CD4-positive, alpha-beta T cell (primary cell): ENCODE results near the gene P2RY12. TPM values are rescaled to one million over a fixed set of nuclear protein-coding genes. Genes with fewer than 3 reads are reported as not detected.
A peak's percentile ranks its signal among the peaks of the same experiment; 100 is the strongest.

Experiments used
- ATAC-seq: fragments of 200-7000 bp; cut with Tn5 transposase; one replicate; pipeline ENCODE4 v1.10.0; 2022; ENCODE audit warnings: mild to moderate bottlenecking; ENCODE audit not compliant: poor library complexity
- CTCF ChIA-PET: fragments of 350-600 bp; sonication (Branson Sonifier 250); formaldehyde crosslinking; loops from one replicate; lab custom pipeline; 2021; ENCODE audit warnings: antibody characterized with exemption, inconsistent platforms; lab: Charles Lee
- POLR2A ChIA-PET: fragments of 350-600 bp; sonication (Branson Sonifier 250); formaldehyde crosslinking; loops from one replicate; lab custom pipeline; 2021; ENCODE audit warnings: antibody characterized with exemption, inconsistent platforms; lab: Charles Lee
- DNase-seq, 14 experiments: peaks; one replicate each; pipeline ENCODE4 v3.0.0-alpha.2; 2013 to 2020; ENCODE audit warnings: mixed read lengths in 2 of 14
- H3K27ac ChIP-seq, 2 donors: one replicate each; pipeline versions ENCODE4 v1.5.1 to v1.7.0; 2013; ENCODE audit warnings: low read length in 2 of 2, low read depth in 1 of 2, mild to moderate bottlenecking in 1 of 2
- H3K27me3 ChIP-seq, 2 experiments: 1 replicate in 1 of 2; 2 replicates in 1 of 2; pipeline versions ENCODE4 v1.6.1 to v1.7.0; 2013; ENCODE audit warnings: low read length in 2 of 2, control low read depth in 1 of 2, mild to moderate bottlenecking in 1 of 2, moderate library complexity in 1 of 2; ENCODE audit not compliant: insufficient read depth in 2 of 2, control insufficient read depth in 1 of 2
- H3K36me3 ChIP-seq: one replicate; pipeline ENCODE4 v1.6.1; 2013; ENCODE audit warnings: low read length, control low read depth; ENCODE audit not compliant: insufficient read depth
- H3K4me1 ChIP-seq: one replicate; pipeline ENCODE4 v1.6.1; 2013; ENCODE audit warnings: low read length, control low read depth; ENCODE audit not compliant: insufficient read depth
- H3K4me3 ChIP-seq: one replicate; pipeline ENCODE4 v1.5.1; 2013; ENCODE audit warnings: mild to moderate bottlenecking, low read length, moderate library complexity
- H3K9me3 ChIP-seq, 2 experiments: 1 replicate in 1 of 2; 2 replicates in 1 of 2; pipeline versions ENCODE4 v1.6.1 to v1.7.0; 2013; ENCODE audit warnings: low read length in 2 of 2, mild to moderate bottlenecking in 2 of 2, control low read depth in 1 of 2, moderate library complexity in 1 of 2; ENCODE audit not compliant: control insufficient read depth in 1 of 2, insufficient read depth in 1 of 2
- H3K27ac Mint-ChIP-seq: one replicate; pipeline ENCODE4 v1.8.0; 2020; ENCODE audit warnings: mixed read lengths
- H3K27me3 Mint-ChIP-seq: one replicate; pipeline ENCODE4 v1.8.0; 2021; ENCODE audit warnings: mixed read lengths
- H3K36me3 Mint-ChIP-seq: one replicate; pipeline ENCODE4 v1.8.0; 2021; ENCODE audit warnings: low read depth, mixed read lengths
- H3K4me1 Mint-ChIP-seq: one replicate; pipeline ENCODE4 v1.8.0; 2021; ENCODE audit warnings: low read depth, mixed read lengths
- H3K4me3 Mint-ChIP-seq: one replicate; pipeline ENCODE4 v1.8.0; 2020; ENCODE audit warnings: mild to moderate bottlenecking, mixed read lengths
- H3K9me3 Mint-ChIP-seq: one replicate; pipeline ENCODE4 v1.8.0; 2020; ENCODE audit warnings: mixed read lengths
- CTCF ChIP-seq: fragments of 200-600 bp; IDR thresholded peaks from one replicate; pipeline ENCODE4 v1.8.0; 2022; ENCODE audit warnings: antibody characterized with exemption, mild to moderate bottlenecking
- intact Hi-C, 2 experiments: fragments of 100-400 bp; cut with DNase I in 1 of 2; cut with micrococcal nuclease in 1 of 2; formaldehyde crosslinking; loops; one replicate each; pipeline versions ENCODE4 v1.15.1 to v1.9.0; 2023 to 2025; cut with DNase I, micrococcal nuclease
- total RNA-seq, 174 experiments: library from RNA in 2 of 174; stranded (reverse) in 2 of 174; gene quantifications; one replicate each; pipeline ENCODE4 v1.2.3 and lab custom pipeline; 2021 to 2026

P2RY12 gene
- total RNA-seq, 2 experiments from 2014 or later = not detected

- ChIA-PET POLR2A (no interaction called here), CTCF (no interaction called here)
- Mint-ChIP-seq H3K4me1 (peaks cover 5% of the 10 kb centered on the region), H3K36me3 (no peaks in the 10 kb centered on the region), H3K27me3 (peaks cover 8% of the 10 kb centered on the region), H3K9me3 (no peaks in the 10 kb centered on the region), H3K27ac (no peak overlapping the region), H3K4me3 (no peak overlapping the region)
- H3K9me3 ChIP-seq = no peaks in the 10 kb centered on the region
- DNase-seq (no peak), ATAC-seq (no peak)
- H3K36me3 ChIP-seq = no peaks in the 10 kb centered on the region
- intact Hi-C loops = no loop called here
- no peak overlapping the region for H3K4me3 ChIP-seq
- peaks cover 4% of the 10 kb centered on the region for H3K4me1 ChIP-seq
- no peak overlapping the region for H3K27ac ChIP-seq
- H3K27me3 ChIP-seq = no peaks in the 10 kb centered on the region
- no peak for TF ChIP-seq CTCF
These were observed 78.3 kb downstream of the P2RY12 start for GRCh38 chr3:151306168-151306810.

GRCh38 chr3:151305775-151306151 lies 78.8 kb downstream of the P2RY12 start:
- CTCF ChIA-PET = no interaction called here
- no peak overlapping the region for H3K27ac Mint-ChIP-seq
- no peaks in the 10 kb centered on the region for H3K36me3 Mint-ChIP-seq
- peaks cover 5% of the 10 kb centered on the region for H3K4me1 Mint-ChIP-seq
- Histone ChIP-seq H3K4me1 (peaks cover 4% of the 10 kb centered on the region), H3K9me3 (no peaks in the 10 kb centered on the region), H3K27me3 (no peaks in the 10 kb centered on the region), H3K36me3 (no peaks in the 10 kb centered on the region), H3K27ac (no peak overlapping the region), H3K4me3 (no peak overlapping the region)
- H3K27me3 Mint-ChIP-seq = peaks cover 8% of the 10 kb centered on the region
- no peak overlapping the region for H3K4me3 Mint-ChIP-seq
- no peak for TF ChIP-seq CTCF
- ATAC-seq = no peak
- intact Hi-C loops = no loop called here
- DNase-seq = no peak
- POLR2A ChIA-PET = no interaction called here
- H3K9me3 Mint-ChIP-seq = no peaks in the 10 kb centered on the region

- DNase-seq = peak in 2 of 14 experiments; percentile 16 to 19
- Mint-ChIP-seq H3K9me3 (no peaks in the 10 kb centered on the region), H3K36me3 (no peaks in the 10 kb centered on the region), H3K27ac (no peak overlapping the region), H3K4me1 (peaks cover 5% of the 10 kb centered on the region), H3K4me3 (no peak overlapping the region), H3K27me3 (peaks cover 8% of the 10 kb centered on the region)
- Histone ChIP-seq H3K27ac (no peak overlapping the region), H3K4me1 (peaks cover 4% of the 10 kb centered on the region), H3K36me3 (no peaks in the 10 kb centered on the region), H3K9me3 (no peaks in the 10 kb centered on the region), H3K4me3 (no peak overlapping the region), H3K27me3 (peaks cover 0 to 5% of the 10 kb centered on the region in 2 experiments)
- intact Hi-C loops = no loop called here
- no peak for ATAC-seq
- CTCF ChIA-PET = no interaction called here
- no peak for TF ChIP-seq CTCF
- POLR2A ChIA-PET = no interaction called here
These were observed 79.3 kb downstream of the P2RY12 start for GRCh38 chr3:151305060-151305774.
